IPS-20b (cell line): ENCODE results near the gene AGL.

Experiments used
- H3K27ac ChIP-seq: one replicate; pipeline ENCODE4 v1.5.1; 2013; ENCODE audit warnings: low read length
- H3K27me3 ChIP-seq: 2 replicates; pipeline ENCODE4 v1.6.1; 2013; ENCODE audit warnings: mild to moderate bottlenecking, low read length, inconsistent platforms; ENCODE audit not compliant: insufficient read depth
- H3K36me3 ChIP-seq: 2 replicates; pipeline ENCODE4 v1.6.1; 2013; ENCODE audit warnings: low read depth, mild to moderate bottlenecking, inconsistent platforms, low read length, moderate library complexity; ENCODE audit not compliant: insufficient read depth
- H3K4me1 ChIP-seq: 2 replicates; pipeline ENCODE4 v1.6.1; 2013; ENCODE audit warnings: mild to moderate bottlenecking, control low read depth, inconsistent platforms, low read length, moderate library complexity; ENCODE audit not compliant: insufficient read depth
- H3K4me3 ChIP-seq: 2 replicates; pipeline ENCODE4 v1.5.1; 2013; ENCODE audit warnings: mild to moderate bottlenecking, low read length, inconsistent platforms
- H3K9ac ChIP-seq: 2 replicates; pipeline ENCODE4 v1.6.1; 2013; ENCODE audit warnings: low read depth, mild to moderate bottlenecking, inconsistent platforms, low read length, moderate library complexity
- H3K9me3 ChIP-seq: 2 replicates; pipeline ENCODE4 v1.6.1; 2013; ENCODE audit warnings: mild to moderate bottlenecking, low read depth, low read length, inconsistent platforms; ENCODE audit not compliant: insufficient read depth

Gene AGL

GRCh38 chr1:99849744-99850458 lies at the start of gene AGL:
Gene AGL (plus strand): TSS chr1:99850361. CDS start chr1:99851043, 682 bp downstream.
- no peaks in the 10 kb centered on the region for H3K27me3 ChIP-seq
- peak within 1 kb of the TSS; percentile 98 for H3K4me3 ChIP-seq
- H3K27ac ChIP-seq, result peak within 1 kb of the TSS; percentile 74
- H3K9ac ChIP-seq, result peak within 1 kb of the TSS; percentile 93
- H3K9me3 ChIP-seq, result no peaks in the 10 kb centered on the region
- H3K4me1 ChIP-seq, result peaks cover 4% of the 10 kb centered on the region; the same call in 1 of the 2 replicates
- H3K36me3 ChIP-seq, result peaks cover 8% of the 10 kb centered on the region

GRCh38 chr1:99801584-99801983 lies 48.6 kb upstream of the AGL start:
- no peak overlapping the region for H3K9ac ChIP-seq
- no peaks in the 10 kb centered on the region for H3K9me3 ChIP-seq
- H3K4me1 ChIP-seq, result no peaks in the 10 kb centered on the region

GRCh38 chr1:99806882-99807281 lies 43.3 kb upstream of the AGL start:
- H3K9me3 ChIP-seq, result no peaks in the 10 kb centered on the region
- no peaks in the 10 kb centered on the region; the same call in 1 of the 2 replicates for H3K4me1 ChIP-seq
- H3K4me3 ChIP-seq, result no peak overlapping the region
- H3K27ac ChIP-seq, result no peak overlapping the region
- H3K9ac ChIP-seq, result no peak overlapping the region
- H3K27me3 ChIP-seq, result no peaks in the 10 kb centered on the region
- H3K36me3 ChIP-seq, result no peaks in the 10 kb centered on the region

More at GRCh38 chr1:99801584-99801983, 48.6 kb upstream of the AGL start:
- no peak overlapping the region for H3K4me3 ChIP-seq
- no peak overlapping the region for H3K27ac ChIP-seq
- H3K27me3 ChIP-seq, result no peaks in the 10 kb centered on the region
- H3K36me3 ChIP-seq, result no peaks in the 10 kb centered on the region

- Histone ChIP-seq H3K27me3 (no peaks in the 10 kb centered on the region), H3K9ac (peak overlapping the region; percentile 66; the same call in 1 of the 2 replicates), H3K9me3 (no peaks in the 10 kb centered on the region), H3K36me3 (no peaks in the 10 kb centered on the region), H3K27ac (no peak overlapping the region), H3K4me1 (no peaks in the 10 kb centered on the region; the same call in 1 of the 2 replicates), H3K4me3 (no peak overlapping the region)
These were observed 41.6 kb upstream of the AGL start for GRCh38 chr1:99808391-99809115.

- Histone ChIP-seq H3K9me3 (no peaks in the 10 kb centered on the region), H3K36me3 (no peaks in the 10 kb centered on the region), H3K27ac (no peak overlapping the region), H3K27me3 (no peaks in the 10 kb centered on the region), H3K4me3 (no peak overlapping the region), H3K9ac (no peak overlapping the region), H3K4me1 (peaks cover 3% of the 10 kb centered on the region; the same call in 1 of the 2 replicates)
These were observed 39.1 kb upstream of the AGL start for GRCh38 chr1:99811075-99811474.

GRCh38 chr1:99811747-99812146 lies 38.4 kb upstream of the AGL start:
- Histone ChIP-seq H3K36me3 (no peaks in the 10 kb centered on the region), H3K27ac (no peak overlapping the region), H3K9me3 (no peaks in the 10 kb centered on the region), H3K4me3 (no peak overlapping the region), H3K4me1 (peaks cover 3% of the 10 kb centered on the region; the same call in 1 of the 2 replicates), H3K9ac (no peak overlapping the region), H3K27me3 (no peaks in the 10 kb centered on the region)

GRCh38 chr1:99814373-99814900 lies 35.7 kb upstream of the AGL start:
- Histone ChIP-seq H3K27ac (no peak overlapping the region), H3K4me1 (peaks cover 3% of the 10 kb centered on the region; the same call in 1 of the 2 replicates), H3K4me3 (no peak overlapping the region), H3K9me3 (no peaks in the 10 kb centered on the region), H3K9ac (no peak overlapping the region), H3K36me3 (no peaks in the 10 kb centered on the region), H3K27me3 (no peaks in the 10 kb centered on the region)

- Histone ChIP-seq H3K27me3 (no peaks in the 10 kb centered on the region), H3K9ac (no peak overlapping the region), H3K4me1 (peaks cover 3% of the 10 kb centered on the region; the same call in 1 of the 2 replicates), H3K9me3 (no peaks in the 10 kb centered on the region), H3K27ac (no peak overlapping the region), H3K4me3 (no peak overlapping the region), H3K36me3 (no peaks in the 10 kb centered on the region)
These were observed 33.5 kb upstream of the AGL start for GRCh38 chr1:99816656-99817055.

- Histone ChIP-seq H3K4me3 (no peak overlapping the region), H3K4me1 (peaks cover 3% of the 10 kb centered on the region; the same call in 1 of the 2 replicates), H3K9ac (no peak overlapping the region), H3K27me3 (no peaks in the 10 kb centered on the region), H3K27ac (no peak overlapping the region), H3K36me3 (no peaks in the 10 kb centered on the region), H3K9me3 (no peaks in the 10 kb centered on the region)
These were observed 32.0 kb upstream of the AGL start for GRCh38 chr1:99818063-99818699.

- Histone ChIP-seq H3K9me3 (0 out of 2 replicates have a peak, but pooled peaks cover 9% of the 10 kb centered on the region), H3K27ac (no peak overlapping the region), H3K27me3 (no peaks in the 10 kb centered on the region), H3K9ac (no peak overlapping the region), H3K4me1 (no peaks in the 10 kb centered on the region), H3K36me3 (no peaks in the 10 kb centered on the region), H3K4me3 (no peak overlapping the region)
These were observed 29.6 kb upstream of the AGL start for GRCh38 chr1:99820546-99820945.

GRCh38 chr1:99825098-99825497 lies 25.1 kb upstream of the AGL start:
- H3K4me3 ChIP-seq, result no peak overlapping the region
- H3K9me3 ChIP-seq, result 0 out of 2 replicates have a peak, but pooled peaks cover 9% of the 10 kb centered on the region
- no peaks in the 10 kb centered on the region for H3K27me3 ChIP-seq
- no peak overlapping the region for H3K9ac ChIP-seq
- no peaks in the 10 kb centered on the region for H3K4me1 ChIP-seq
- H3K36me3 ChIP-seq, result no peaks in the 10 kb centered on the region
- no peak overlapping the region for H3K27ac ChIP-seq
